Spleen (tissue), 11 donors: ENCODE measurements around the gene UGT1A3. TPM values are rescaled to one million over a fixed set of nuclear protein-coding genes. Genes with fewer than 3 reads are reported as not detected.
A peak's percentile ranks its signal among the peaks of the same experiment; 100 is the strongest.

Experiments
- DNase-seq: peaks from one replicate; pipeline ENCODE4 v3.0.0-alpha.2; 2020
- H3K27ac ChIP-seq, 8 donors: fragments of 200-600 bp; sonication (generic) in 7 of 8; 1 replicate in 4 of 8; 2 replicates in 4 of 8; pipeline versions ENCODE4 v1.5.0 to v1.8.0; 2016 to 2021; ENCODE audit warnings: inconsistent platforms in 4 of 8, mild to moderate bottlenecking in 4 of 8, moderate library complexity in 1 of 8
- H3K27me3 ChIP-seq, 7 donors: fragments of 200-600 bp; sonication (generic) in 6 of 7; replicated peaks in 1 of 7; 1 replicate in 4 of 7; 2 replicates in 3 of 7; pipeline versions ENCODE4 v1.5.0 to v1.8.0; 2016 to 2021; ENCODE audit warnings: inconsistent platforms in 3 of 7, mild to moderate bottlenecking in 1 of 7
- H3K36me3 ChIP-seq, 6 donors: fragments of 200-600 bp; sonication (generic) in 5 of 6; 1 replicate in 4 of 6; 2 replicates in 2 of 6; pipeline versions ENCODE4 v1.5.0 to v1.8.0; 2016 to 2021; ENCODE audit warnings: inconsistent platforms in 2 of 6
- H3K4me1 ChIP-seq, 6 donors: fragments of 200-600 bp; sonication (generic) in 5 of 6; 1 replicate in 3 of 6; 2 replicates in 3 of 6; pipeline versions ENCODE4 v1.5.0 to v1.8.0; 2016 to 2021; ENCODE audit warnings: inconsistent platforms in 3 of 6
- H3K4me3 ChIP-seq, 8 donors: fragments of 200-600 bp; sonication (generic) in 7 of 8; 1 replicate in 4 of 8; 2 replicates in 4 of 8; pipeline versions ENCODE4 v1.5.0 to v1.8.0; 2016 to 2021; ENCODE audit warnings: inconsistent platforms in 4 of 8, mild to moderate bottlenecking in 4 of 8, moderate library complexity in 2 of 8
- H3K9me3 ChIP-seq, 8 donors: fragments of 200-600 bp; sonication (generic) in 7 of 8; 1 replicate in 4 of 8; 2 replicates in 4 of 8; pipeline versions ENCODE4 v1.5.0 to v1.8.0; 2016 to 2021; ENCODE audit warnings: inconsistent platforms in 4 of 8
- POLR2A ChIP-seq, 3 donors: fragments of 450-650 bp; IDR thresholded peaks; one replicate each; pipeline ENCODE4 v1.5.1; 2017; ENCODE audit warnings: antibody characterized with exemption in 3 of 3, mild to moderate bottlenecking in 1 of 3
- POLR2AphosphoS5 ChIP-seq, 3 donors: sonication (generic); formaldehyde crosslinking; IDR thresholded peaks; one replicate each; pipeline ENCODE4 v1.5.1; 2017; ENCODE audit warnings: antibody characterized with exemption in 3 of 3
- WGBS, 5 donors: extraction: QIAGEN DNeasy Blood & Tissue Kit in 3 of 5; methylation state at CpG; one replicate each; pipeline versions ENCODE4 v1.1.5 to v1.1.7; 2013 to 2018; 5-methylcytosine and 5-hydroxymethylcytosine counted together
- intact Hi-C: fragments of 100-400 bp; cut with DNase I; formaldehyde crosslinking; loops from one replicate; pipeline ENCODE4 v1.15.0; 2023; ENCODE audit warnings: low total_unique reads
- polyA plus RNA-seq, 3 donors: library from polyadenylated mRNA; stranded (reverse); fragments of 200-250 nt; gene quantifications; one replicate each; pipeline ENCODE4 v1.2.1, GENCODE V29; 2013
- total RNA-seq, 7 donors: library from RNA; depleted of rRNA in 3 of 7; stranded (reverse); fragments of >200 nt in 3 of 7; fragmentation: NEBNext Ultra II Directional in 4 of 7; extraction: Animal tissue kit (Norgen Biotek cat#: 25700) in 4 of 7; gene quantifications; one replicate each; pipeline versions ENCODE4 v1.1.0 to v1.2.1, GENCODE V29; 2016 to 2021
- TF ChIP-seq, protein P1 (sequence below), 11 experiments: fragments of 200-600 bp in 7 of 11; fragments of 450-650 bp in 4 of 11; sonication (generic) in 4 of 11; IDR thresholded peaks in 8 of 11; conservative IDR thresholded peaks in 3 of 11; 1 replicate in 7 of 11; 2 replicates in 4 of 11; pipeline versions ENCODE4 v1.4.0 to v1.8.0; 2016 to 2021; ENCODE audit warnings: antibody characterized with exemption in 11 of 11, inconsistent platforms in 4 of 11, mild to moderate bottlenecking in 1 of 11
- donor health status: healthy with polysubstance abuse.
- donor health status: DM: no; HTN: no; CAD: no; lungs with moderate emphysema.
- donor health status: DM: no; HTN: no; CAD: no.
- donor health status: Bipolar disorder and iron deficiency.
- donor health status: healthy.
- donor health status: DM: no; HTN: no; CAD: no.
- donor health status: DM: yes; HTN: yes; CAD: no.

Gene UGT1A3
- total and polyA plus RNA-seq, 10 donors = not detected

DNA sequence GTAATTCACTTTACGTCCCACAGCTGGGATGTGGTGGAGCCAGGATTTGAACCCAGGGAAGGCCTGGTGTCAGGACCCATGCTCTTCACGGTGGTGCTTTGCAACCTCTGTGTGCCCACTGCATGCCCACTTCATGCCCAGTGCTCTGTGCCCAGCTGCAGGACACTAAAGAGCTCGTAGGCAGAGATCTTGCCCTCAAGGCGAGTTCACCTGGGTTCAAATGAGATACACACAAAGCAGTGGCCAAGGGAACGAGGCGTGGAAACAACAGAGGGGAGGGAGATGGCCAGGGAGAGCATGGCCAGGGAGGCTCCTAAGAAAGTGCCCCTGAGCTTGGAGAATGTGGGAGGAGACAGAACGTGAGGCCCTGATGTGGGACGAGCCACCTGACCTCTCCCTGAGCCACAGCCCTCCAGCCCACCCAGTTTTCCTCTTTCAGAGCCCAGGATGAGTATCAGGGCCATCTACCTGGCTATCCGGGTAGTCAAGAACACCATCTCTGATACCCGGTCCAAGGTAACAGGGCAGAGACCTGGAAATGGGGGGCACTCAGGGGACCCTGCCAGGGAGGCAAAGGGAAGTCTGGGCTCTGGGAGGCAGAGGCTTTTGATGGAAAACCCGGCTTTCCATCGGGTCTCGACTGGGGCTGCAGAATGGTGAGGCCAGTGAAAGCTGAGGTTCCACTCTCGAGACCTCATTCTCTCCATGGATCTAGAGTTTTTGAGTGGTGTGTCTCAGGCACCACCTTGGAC is 69.7 kb downstream of the UGT1A3 start:
- Histone ChIP-seq H3K4me3 (no peak overlapping the region), H3K27me3 (peaks cover 0 to 18% (median 0%) of the 10 kb centered on the region in 7 donors), H3K27ac (no peak overlapping the region), H3K36me3 (no peaks in the 10 kb centered on the region), H3K4me1 (no peaks in the 10 kb centered on the region), H3K9me3 (no peaks in the 10 kb centered on the region)
- TF ChIP-seq POLR2A (IDR thresholded peaks at IDR 0.05) (no peak), POLR2AphosphoS5 (IDR thresholded peaks at IDR 0.05) (no peak)
- TF ChIP-seq, protein P1, sequence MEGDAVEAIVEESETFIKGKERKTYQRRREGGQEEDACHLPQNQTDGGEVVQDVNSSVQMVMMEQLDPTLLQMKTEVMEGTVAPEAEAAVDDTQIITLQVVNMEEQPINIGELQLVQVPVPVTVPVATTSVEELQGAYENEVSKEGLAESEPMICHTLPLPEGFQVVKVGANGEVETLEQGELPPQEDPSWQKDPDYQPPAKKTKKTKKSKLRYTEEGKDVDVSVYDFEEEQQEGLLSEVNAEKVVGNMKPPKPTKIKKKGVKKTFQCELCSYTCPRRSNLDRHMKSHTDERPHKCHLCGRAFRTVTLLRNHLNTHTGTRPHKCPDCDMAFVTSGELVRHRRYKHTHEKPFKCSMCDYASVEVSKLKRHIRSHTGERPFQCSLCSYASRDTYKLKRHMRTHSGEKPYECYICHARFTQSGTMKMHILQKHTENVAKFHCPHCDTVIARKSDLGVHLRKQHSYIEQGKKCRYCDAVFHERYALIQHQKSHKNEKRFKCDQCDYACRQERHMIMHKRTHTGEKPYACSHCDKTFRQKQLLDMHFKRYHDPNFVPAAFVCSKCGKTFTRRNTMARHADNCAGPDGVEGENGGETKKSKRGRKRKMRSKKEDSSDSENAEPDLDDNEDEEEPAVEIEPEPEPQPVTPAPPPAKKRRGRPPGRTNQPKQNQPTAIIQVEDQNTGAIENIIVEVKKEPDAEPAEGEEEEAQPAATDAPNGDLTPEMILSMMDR (IDR thresholded peaks at IDR 0.05 in 8 of 11, conservative IDR thresholded peaks at IDR 0.05 in 3 of 11) = no peak
- WGBS, 5 donors = 70 to 88% (median 81%) methylated on average over 14 of the region's 14 CpGs
- intact Hi-C loops = no loop called here
- peak; percentile 51 for DNase-seq

DNA sequence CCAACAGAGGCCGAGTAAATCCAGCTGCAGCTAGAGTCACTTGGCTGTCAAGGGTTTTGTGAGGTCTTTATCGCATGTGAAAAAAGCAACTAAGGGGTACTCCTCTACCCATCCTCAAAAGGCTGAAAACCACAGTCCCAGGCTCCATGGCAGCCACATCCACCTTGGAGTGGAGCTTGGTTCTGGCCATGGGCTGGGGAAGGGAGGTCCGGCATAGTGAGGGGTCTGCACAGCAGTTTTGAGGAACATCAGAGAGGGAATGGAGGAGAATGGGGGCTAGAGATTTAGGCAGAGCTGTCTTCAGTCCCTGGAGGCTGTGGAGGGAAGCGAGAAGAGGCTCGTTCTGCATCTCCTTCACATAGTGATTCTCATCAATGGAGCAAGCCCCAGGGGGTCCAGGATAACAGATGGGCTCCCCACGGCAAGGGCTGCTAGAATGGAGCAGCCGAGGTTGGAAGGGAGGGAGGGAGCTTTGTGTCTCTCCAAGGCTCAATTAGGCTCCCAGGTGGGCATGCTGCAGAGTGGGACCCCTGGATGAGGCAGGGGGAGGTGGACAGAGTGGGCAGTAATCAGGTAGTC is 70.3 kb downstream of the UGT1A3 start:
- H3K27me3 ChIP-seq = peaks cover 0 to 17% (median 0%) of the 10 kb centered on the region in 7 donors
- no peaks in the 10 kb centered on the region for H3K4me1 ChIP-seq
- H3K36me3 ChIP-seq = no peaks in the 10 kb centered on the region
- H3K9me3 ChIP-seq = no peaks in the 10 kb centered on the region
- intact Hi-C loops = no loop called here
- TF ChIP-seq, protein P1 (IDR thresholded peaks at IDR 0.05 in 8 of 11, conservative IDR thresholded peaks at IDR 0.05 in 3 of 11) = no peak
- TF ChIP-seq POLR2A (IDR thresholded peaks at IDR 0.05) (no peak), POLR2AphosphoS5 (IDR thresholded peaks at IDR 0.05) (no peak)
- H3K27ac ChIP-seq = no peak overlapping the region
- no peak overlapping the region for H3K4me3 ChIP-seq
- peak; percentile 37 for DNase-seq
- WGBS, 5 donors = 58 to 68% (median 63%) methylated on average over 7 of the region's 7 CpGs

DNA sequence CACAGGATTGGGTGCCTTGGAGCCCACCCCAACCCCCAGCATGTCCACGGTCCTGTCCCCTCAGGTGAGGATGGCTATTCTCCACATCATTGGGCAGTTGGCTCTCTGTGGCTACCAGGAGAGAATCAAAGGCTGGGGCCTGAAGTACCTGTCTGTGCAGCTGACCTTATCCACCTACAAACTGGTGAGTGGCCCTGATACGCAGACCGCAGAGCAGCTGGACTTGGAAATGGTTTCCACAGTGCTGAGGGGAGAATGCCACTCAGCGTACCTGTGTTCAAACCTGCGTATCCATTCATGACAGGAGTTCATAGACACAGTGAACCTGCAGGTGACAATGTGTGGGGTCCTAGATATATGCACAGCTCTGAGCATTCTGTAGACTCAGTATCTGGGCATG is 70.9 kb downstream of the UGT1A3 start:
- H3K36me3 ChIP-seq = no peaks in the 10 kb centered on the region
- 44 to 79% (median 58%) methylated on average over 3 to 5 of the region's 5 CpGs for WGBS, 5 donors
- H3K9me3 ChIP-seq = no peaks in the 10 kb centered on the region
- no peaks in the 10 kb centered on the region for H3K4me1 ChIP-seq
- DNase-seq = no peak
- peaks cover 0 to 20% (median 0%) of the 10 kb centered on the region in 7 donors for H3K27me3 ChIP-seq
- no peak overlapping the region for H3K4me3 ChIP-seq
- TF ChIP-seq POLR2AphosphoS5 (IDR thresholded peaks at IDR 0.05) = no peak
- TF ChIP-seq, protein P1 (IDR thresholded peaks at IDR 0.05 in 8 of 11, conservative IDR thresholded peaks at IDR 0.05 in 3 of 11) = no peak
- no peak for TF ChIP-seq POLR2A (IDR thresholded peaks at IDR 0.05)
- no peak overlapping the region for H3K27ac ChIP-seq
- intact Hi-C loops = no loop called here

DNA sequence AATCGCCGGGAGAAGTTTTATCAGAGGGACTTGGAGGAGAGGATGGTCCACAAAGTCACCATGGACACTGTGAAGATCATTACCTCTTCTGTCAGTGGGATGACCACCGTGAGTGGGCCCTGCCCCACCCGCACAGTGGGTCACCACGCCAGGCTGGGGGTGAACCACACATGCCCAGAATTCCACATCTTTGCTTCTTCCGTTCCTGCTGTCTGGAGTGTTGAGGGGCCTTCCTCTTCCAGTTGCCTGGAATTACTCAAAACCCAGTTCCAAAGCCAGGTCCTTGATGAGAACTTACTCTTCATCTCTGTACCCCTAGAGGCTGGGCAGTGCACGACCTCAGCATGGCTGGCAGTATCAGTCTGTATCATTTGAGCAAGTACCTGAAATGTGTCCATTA is 71.4 kb downstream of the UGT1A3 start:
- Histone ChIP-seq H3K27me3 (peaks cover 0 to 23% (median 0%) of the 10 kb centered on the region in 7 donors), H3K4me3 (no peak overlapping the region), H3K4me1 (no peaks in the 10 kb centered on the region), H3K9me3 (no peaks in the 10 kb centered on the region), H3K36me3 (no peaks in the 10 kb centered on the region), H3K27ac (no peak overlapping the region)
- intact Hi-C loops = no loop called here
- WGBS, 5 donors = 77 to 88% (median 81%) methylated on average over 4 to 7 of the region's 7 CpGs
- TF ChIP-seq, protein P1 (IDR thresholded peaks at IDR 0.05 in 8 of 11, conservative IDR thresholded peaks at IDR 0.05 in 3 of 11) = no peak
- TF ChIP-seq POLR2AphosphoS5 (IDR thresholded peaks at IDR 0.05) = no peak
- TF ChIP-seq POLR2A (IDR thresholded peaks at IDR 0.05) = no peak
- no peak for DNase-seq
